ENCODE data around the gene TSKS.

The TSKS gene

GRCh38 chr19:49776371-49776764 lies 13.3 kb upstream of the TSKS start:
- ChIA-PET CTCF (no interaction called here), POLR2A (no interaction called here)
- DNase-seq (ENCODE audit: extremely low spot score), result no peak
- TF ChIP-seq CTCF (IDR thresholded peaks at IDR 0.05; ENCODE audit: control extremely low read depth, extremely low read depth, low read depth, missing control alignments), result no peak

GRCh38 chr19:49775742-49776370 lies 12.8 kb upstream of the TSKS start:
- POLR2A ChIA-PET, result no interaction called here
- no peak for TF ChIP-seq CTCF (IDR thresholded peaks at IDR 0.05; ENCODE audit: control extremely low read depth, extremely low read depth, low read depth, missing control alignments)

GRCh38 chr19:49774969-49775368 lies 11.9 kb upstream of the TSKS start:
- no peak for DNase-seq (ENCODE audit: extremely low spot score)
- ChIA-PET CTCF (no interaction called here), POLR2A (no interaction called here)
- TF ChIP-seq CTCF (IDR thresholded peaks at IDR 0.05; ENCODE audit: control extremely low read depth, extremely low read depth, low read depth, missing control alignments), result no peak

More at GRCh38 chr19:49775742-49776370, 12.8 kb upstream of the TSKS start:
- CTCF ChIA-PET, result no interaction called here
- DNase-seq (ENCODE audit: extremely low spot score), result no peak

DNA sequence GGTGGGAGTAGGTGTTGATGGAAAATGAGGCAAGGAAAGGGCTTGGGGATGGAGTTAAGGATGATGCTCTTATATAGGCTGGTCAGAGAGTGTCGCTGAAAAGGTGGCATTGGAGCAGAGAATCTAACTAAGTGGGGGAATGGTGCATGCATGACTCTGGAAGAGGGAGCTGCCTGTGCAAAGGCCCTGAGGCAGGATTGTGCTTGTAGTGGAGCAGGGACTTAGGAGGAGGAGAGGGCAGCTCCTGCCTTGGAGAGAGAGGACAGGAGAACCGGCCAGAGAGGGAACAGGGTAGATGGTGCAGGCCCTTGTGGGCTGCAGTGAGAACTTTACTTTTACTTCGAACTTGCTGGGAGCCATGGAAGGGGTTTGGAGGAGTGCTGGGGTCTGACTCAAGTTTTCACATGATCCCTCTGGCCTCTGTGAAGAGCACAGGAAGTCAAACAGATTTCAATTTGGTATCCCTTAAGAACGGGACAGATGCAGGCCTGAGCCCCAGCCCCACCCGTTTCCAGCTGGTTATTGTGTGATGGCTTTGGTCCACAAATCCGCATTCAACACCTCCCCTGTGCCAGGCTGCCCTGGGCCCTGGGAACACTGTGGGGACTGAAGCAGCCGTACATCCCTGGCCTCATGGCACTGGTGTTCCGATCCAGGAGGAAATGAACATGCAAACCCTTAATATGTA lies 10.7 kb upstream of the TSKS start:
- TF ChIP-seq CTCF (IDR thresholded peaks at IDR 0.05; ENCODE audit: control extremely low read depth, extremely low read depth, low read depth, missing control alignments), result no peak
- DNase-seq (ENCODE audit: extremely low spot score), result no peak
- CTCF ChIA-PET, result no interaction called here
- POLR2A ChIA-PET, result no interaction called here

DNA sequence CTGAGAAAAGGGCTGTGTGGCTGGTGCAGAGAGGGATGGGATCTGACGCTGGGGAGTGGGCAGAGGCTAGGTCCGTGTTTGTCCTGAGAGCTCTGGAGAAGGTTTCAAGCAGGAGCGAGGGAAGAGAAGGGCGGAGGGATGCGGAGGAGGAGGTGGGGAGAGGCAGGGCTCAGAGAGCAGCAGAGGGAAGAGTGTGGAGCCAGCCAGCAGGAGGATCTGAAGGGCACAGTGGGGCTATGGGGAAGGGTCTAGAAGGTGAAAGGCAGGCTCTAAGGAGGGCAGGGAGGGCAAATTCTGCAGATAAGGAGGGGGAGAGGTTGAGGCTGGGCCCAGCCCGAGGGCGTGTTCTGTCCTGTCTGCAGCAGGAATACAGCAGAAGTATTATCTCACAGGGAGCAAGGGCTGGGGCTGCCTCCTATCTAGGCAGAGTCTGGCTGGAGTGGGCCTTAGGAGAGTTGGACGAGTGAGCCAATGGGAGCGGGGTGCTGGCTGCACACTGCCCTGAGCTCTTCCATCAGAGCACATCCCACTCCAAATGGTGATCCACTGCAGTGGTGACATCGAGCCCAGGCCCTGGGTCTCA lies 9.8 kb upstream of the TSKS start:
- POLR2A ChIA-PET, result no interaction called here
- no peak for DNase-seq (ENCODE audit: extremely low spot score)
- CTCF ChIA-PET, result no interaction called here
- TF ChIP-seq CTCF (IDR thresholded peaks at IDR 0.05; ENCODE audit: control extremely low read depth, extremely low read depth, low read depth, missing control alignments), result no peak

- TF ChIP-seq CTCF (IDR thresholded peaks at IDR 0.05; ENCODE audit: control extremely low read depth, extremely low read depth, low read depth, missing control alignments), result no peak
- ChIA-PET POLR2A (no interaction called here), CTCF (interaction anchor here (1.5 kb wide), 1 partner anchor 15 kb away, joined by 3 read pairs; no protein-coding TSS in a partner anchor)
- DNase-seq (ENCODE audit: extremely low spot score), result no peak
Observed at GRCh38 chr19:49771674-49772139, 8.6 kb upstream of the TSKS start.

All from GM10248 (cell line).